GM21717 (cell line): ENCODE data around the gene PHLDB3.
"Not testable (repeated sequence)": the region's sequence is repeated elsewhere in the genome, so short reads cannot be mapped to it uniquely, and the experiment has no call there.

Experiments used
- ATAC-seq: cut with Tn5 transposase; IDR thresholded peaks from one replicate; pipeline ENCODE4 v1.9.1; 2021; ENCODE audit warnings: mild to moderate bottlenecking, moderate library complexity; ENCODE audit not compliant: unreplicated experiment

Gene PHLDB3

DNA sequence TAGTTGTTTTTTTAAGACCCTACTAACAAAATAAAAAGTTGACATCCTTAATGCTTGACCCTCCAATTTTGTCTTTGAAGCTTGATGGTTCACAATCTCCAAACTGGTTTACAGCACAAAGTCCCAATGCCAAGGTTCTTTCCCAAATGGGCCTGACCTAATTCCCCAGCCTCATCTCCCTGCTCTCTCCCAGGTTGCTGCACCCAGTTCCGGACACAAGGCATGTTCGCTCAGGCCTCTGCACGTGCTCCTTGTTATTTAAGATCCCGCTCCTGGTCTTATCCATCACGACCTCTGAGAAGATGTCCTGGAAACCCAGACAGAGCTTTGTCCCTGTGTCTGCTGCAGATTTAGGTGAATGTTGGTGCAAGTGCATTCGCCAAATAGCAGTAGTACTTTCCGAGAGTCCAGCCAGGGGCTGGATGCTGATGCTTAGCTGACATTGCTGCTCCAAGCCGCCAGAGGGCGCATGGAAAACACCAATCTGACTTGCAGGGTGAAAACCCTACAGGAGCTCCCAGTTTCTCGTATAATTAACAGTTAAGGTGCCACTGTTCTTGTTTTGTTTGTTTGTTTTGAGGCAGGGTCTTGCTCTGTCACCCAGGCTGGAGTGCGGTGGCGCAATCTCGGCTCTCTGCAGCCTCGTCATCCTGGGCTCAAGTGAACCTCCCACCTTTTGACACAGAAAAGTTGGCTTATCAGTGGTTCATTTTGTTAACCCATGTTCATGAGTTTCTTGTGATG, 57.6 kb downstream of the PHLDB3 start:
- ATAC-seq = no peak

DNA sequence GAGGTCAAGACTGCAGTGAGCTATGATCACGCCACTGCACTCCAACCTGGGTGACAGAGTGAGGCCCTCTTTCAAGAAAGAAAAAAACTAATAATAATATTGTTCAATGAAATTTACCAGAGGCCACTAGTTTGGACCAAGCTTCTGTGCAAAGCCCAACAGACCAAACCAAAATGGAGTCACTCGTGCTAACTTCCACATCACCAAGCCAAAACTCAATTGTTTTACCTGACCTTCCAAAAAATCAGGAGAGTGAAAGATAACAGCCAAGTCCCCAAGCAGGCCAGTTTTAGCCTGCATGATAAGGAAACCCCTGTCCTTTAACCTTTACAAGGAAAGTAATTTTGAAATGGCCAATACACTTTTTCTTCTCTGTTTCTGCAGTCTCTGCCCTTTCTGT, 59.1 kb downstream of the PHLDB3 start:
- no peak for ATAC-seq

DNA sequence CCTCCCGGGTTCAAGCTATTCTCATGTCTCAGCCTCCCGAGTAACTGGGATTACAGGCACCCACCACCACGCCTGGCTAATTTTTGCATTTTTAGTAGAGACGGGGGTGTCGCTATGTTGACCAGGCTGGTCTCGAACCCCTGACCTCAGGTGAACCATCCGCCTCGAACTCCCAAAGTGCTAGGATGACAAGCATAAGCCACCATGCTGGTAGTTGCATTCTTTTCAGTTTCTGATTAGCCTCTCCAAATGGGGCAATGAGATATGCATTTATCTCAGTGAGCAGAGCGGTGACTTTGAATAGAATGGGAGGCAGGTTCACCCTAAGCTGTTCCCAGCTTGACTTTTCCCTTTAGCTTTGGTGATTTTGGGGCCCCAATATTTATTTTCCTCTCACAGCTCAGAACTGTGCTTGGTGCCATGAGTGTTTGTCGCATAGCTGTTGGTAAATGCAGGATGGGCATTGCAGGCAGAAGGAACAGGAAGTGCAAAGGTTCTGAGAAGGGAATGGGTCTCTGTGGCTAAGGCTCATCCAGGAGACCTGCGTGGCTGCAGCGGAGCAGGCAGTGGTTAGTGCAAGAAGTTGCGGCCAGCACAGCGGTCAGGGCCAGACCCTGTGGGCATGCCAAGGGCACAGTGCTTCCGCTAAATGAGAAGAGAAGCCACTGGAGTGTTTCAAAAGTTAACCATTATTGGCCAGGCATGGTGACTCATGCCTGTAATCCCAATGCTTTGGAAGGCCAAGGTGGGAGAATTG, 59.8 kb downstream of the PHLDB3 start:
- ATAC-seq = no peak

DNA sequence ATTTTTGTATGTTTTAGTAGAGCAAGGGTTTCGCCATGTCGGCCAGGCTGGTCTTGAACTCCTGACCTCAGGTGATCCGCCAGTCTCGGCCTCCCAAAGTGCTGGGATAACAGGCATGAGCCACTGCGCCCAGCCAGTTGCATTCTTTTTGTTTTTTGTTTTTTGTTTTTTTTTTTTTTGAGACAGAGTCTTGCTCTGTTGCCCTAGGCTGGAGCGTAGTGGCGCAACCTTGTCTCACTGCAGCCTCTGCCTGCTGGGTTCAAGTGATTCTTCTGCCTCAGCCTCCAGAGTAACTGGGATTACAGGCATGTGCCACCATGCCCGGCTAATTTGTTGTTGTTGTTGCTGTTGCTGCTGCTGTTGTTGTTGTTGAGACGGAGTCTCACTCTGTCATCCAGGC, 60.5 kb downstream of the PHLDB3 start:
- ATAC-seq = not testable (repeated sequence)

DNA sequence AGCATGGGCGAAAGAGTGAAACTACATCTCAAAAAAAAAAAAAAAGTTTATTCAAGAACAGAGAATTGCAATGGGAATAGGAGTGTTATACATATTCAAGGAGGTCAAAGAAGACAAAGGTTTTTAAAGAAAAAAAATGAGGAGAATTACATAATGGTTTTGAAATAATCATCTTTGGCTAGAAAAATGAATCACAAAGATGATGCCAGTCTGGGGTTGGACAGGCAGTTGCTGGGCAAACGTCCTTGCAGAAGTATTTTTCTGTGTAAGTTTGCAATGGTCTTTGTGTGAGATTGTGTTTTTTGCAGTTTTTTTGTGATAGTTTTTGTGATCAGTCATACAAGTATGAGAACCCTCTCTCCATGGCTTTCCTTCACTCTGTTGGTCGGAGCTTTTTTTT, 62.8 kb downstream of the PHLDB3 start:
- no peak for ATAC-seq

DNA sequence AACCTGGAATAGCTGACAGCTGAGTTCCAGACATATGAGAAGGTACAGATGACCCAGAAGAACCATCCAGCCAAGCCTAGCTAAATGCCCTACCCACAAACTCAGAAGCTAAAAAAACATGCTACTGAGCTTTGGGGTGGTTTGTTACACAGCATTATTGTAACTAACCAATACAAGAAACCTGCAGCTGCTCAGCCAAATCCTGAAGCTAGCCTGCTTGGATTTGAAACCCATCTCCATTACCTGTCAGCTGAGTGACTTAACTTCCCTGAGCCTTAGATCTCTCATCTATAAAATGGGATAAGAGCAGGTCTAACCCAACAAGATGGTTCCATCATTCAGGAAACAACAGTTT, 64.9 kb downstream of the PHLDB3 start:
- no peak for ATAC-seq

DNA sequence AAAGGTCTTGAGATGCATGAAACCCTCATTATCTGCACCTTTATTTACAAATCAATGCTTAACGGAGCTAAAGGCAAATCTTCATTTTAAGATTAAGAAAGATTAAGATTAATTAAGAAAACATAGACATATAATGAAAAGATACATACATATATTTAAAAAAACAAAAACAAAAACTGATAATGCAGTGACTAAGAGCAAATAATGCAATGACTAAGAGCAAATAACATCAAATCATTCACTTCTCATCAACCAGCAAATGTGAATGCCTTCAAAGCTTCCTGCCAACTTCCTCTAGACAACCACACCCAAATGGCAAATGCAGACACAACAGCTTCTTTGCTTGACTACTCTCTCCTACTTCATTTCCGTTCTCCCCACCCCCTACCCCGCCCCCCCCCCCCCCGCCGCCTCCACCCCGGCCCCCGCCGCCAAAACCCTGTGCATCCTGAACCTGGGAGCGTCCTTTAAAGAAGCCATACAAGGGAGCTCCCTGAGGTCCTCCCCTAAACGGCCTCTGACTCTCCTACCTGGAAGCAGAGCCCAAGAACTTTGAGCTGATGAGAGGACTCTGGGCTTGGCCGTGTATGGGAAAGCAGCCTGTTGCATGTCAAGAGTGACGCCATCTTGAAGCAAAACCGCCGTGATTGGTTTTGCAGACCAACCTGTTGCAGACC, 65.4 kb downstream of the PHLDB3 start:
- no peak for ATAC-seq

DNA sequence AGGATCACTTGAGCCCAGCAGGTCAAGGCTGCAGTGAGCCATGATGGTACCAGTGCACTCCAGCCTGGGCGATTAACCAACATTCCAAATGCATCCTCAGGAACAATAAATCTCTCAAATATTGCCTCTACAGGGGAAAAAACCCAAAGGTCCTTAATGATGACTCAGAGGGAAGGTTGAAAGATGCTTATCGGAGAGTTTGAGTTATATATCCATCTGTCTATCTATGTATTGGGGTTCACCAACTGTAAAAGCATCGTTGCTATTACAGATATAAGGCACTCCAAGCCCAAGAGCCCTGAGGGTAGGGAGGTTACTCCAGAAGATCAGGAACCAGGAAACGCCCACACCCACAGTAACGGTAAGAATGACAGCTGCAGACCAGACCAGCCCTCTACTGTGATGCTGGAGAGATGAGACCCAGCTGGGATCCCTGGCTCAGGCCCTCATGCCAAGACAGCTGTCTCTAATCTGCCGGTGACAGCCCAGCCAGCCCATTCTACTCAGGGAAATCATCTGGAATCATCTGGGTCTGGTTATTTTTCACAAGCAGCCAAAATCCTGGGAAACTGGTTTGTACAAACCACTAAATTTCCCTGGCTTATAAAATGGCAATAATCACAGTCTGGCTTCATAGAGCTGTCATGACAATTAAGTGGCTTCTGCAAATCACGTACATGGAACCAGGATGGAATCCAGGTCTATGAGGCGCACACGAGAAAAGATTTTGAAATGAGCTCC, 66.1 kb downstream of the PHLDB3 start:
- ATAC-seq = no peak

DNA sequence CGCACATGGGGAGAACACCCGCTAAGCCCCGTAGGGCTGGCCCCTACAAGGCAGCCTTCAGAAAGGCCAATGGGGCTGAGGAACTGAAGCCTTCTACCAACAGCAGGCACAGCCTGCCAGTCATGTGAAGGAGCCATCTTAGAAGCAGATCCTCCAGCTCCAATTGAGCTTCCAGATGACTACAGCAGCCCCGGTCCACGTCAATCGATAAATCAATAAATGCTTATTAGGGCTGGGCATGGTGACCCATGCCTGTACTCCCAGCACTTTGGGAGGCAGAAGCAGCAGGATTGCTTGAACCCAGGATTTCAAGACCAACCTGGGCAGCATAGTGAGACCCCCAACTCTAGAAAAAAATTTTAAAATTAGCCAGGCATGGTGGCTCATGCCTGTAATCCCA, 66.8 kb downstream of the PHLDB3 start:
- ATAC-seq = no peak

DNA sequence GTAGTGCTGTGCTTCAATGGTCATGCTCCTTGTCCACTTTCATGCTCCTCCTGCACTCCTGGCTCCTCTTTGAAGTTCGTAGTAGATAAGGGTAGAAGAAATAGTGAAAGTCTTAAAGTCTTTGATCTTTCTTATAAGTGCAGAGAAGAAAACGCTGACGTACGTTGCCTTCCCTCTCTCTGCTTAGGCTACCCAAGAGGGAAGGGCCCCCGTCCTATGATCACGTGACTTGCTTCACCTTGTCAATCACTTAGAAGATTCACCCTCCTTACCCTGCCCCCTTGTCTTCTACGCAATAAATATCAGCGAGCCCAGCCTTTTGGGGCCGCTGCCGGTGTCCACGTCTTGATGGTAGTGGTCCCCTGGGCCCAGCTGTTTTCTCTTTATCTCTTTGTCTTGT, 67.3 kb downstream of the PHLDB3 start:
- ATAC-seq = not testable (repeated sequence)

DNA sequence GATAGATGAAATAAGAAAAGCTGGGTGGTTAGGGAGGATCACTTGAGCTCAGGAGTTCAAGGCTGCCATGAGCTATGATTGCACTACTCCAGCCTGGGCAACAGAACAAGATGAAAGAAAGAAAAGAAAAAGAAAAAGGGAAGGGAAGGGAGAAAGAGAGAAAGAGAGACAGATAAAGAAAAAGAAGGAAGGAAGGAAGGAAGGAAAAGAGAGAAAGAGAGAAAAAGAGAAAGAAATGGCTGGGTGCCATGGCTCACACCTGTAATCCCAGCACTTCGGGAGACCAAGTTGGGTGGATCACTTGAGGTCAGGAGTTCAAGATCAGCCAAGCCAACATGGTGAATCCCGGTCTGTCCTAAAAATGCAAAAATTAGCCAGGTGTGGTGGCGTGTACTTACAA, 68.8 kb downstream of the PHLDB3 start:
- no peak for ATAC-seq

DNA sequence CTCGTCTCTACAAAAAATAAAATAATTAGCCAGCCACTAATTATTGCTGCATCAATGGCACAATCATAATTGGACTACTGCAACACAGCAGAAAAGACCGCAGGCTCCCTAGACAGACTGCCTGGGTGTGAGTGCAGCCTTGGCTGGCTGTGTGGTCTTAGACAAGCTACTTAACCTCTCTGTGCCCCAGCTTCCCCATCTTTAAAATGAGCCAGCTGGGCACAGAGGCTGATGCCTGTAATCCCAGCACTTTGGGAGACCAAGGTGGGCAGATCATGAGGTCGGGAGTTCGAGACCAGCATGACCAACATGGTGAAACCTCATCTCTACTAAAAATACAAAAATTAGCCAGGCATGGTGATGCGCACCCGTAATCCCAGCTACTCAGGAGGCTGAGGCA, 70.9 kb downstream of the PHLDB3 start:
- ATAC-seq = no peak

DNA sequence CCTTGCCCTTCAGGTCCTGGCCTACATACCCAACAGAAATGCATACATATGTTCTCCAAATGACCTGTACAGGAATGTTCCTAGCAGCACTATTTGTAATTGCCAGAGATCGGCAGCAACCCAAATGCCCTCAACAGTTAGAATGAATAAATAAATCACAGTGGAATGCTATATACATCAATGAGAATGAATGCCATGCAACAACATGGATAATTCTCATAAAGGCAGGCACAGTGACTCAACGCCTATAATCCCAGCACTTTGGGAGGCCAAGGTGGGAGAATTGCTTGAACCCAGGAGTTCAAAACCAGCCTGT, 71.2 kb downstream of the PHLDB3 start:
- ATAC-seq = no peak

DNA sequence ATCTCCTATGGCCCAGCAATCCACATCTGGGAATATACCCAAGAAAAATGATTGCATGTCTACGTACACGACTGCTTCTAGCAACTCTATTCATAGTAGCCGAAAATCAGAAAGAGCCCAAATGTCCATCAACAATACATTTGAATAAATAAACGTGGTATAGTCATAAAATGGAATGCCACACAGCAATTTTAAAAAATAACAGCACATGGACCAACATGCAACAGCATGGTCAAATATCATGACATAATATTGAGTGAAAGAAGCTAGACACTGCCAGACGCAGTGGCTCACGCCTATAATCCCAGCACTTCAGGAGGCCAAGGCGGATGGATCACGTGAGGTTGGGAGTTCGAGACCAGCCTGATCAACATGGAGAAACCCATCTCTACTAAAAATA, 73.6 kb downstream of the PHLDB3 start:
- ATAC-seq = no peak

DNA sequence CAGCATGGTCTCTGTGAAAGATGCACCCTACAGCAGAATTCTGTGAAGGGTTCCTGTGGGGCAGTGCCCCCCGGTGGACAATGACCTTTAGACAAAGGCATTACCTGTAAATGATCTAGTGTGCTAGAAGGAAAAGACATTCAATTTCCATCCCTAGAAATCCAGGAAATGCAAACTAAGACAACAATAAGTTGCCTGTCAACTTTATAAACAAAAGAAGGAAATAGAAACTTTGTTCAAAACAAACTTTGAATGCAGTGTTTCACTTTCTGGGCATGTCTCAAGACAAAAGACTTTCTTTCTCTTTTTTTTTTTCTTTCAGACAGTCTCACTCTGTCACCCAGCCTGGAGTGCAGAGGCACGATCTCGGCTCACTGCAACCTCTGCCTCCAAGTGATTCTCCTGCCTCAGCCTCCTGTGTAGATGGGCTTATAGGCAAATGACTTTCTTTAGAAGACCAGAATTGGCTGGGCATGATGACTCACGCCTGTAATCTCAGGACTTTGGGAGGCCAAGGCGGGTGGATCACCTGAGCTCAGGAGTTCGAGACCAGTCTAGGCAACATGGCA, 74.3 kb downstream of the PHLDB3 start:
- no peak for ATAC-seq

DNA sequence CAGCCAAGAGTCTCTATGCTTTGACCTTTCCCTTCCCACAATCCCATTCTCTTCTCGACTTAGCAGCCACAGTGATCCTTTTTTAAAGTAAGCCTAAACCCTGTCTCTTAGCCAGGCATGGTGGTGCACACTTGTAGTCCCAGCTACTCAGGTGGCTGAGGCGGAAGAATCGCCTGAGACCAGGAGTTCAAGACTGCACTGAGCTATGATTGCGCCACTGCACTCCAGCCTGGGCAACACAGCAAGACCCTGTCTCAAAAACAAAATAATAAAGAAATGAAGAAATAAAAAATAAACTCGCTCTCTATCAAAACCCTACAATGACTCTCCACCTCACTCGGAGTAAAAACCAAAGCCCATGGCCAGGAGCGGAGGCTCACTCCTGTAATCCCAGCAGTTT, 75.2 kb downstream of the PHLDB3 start:
- ATAC-seq = no peak

DNA sequence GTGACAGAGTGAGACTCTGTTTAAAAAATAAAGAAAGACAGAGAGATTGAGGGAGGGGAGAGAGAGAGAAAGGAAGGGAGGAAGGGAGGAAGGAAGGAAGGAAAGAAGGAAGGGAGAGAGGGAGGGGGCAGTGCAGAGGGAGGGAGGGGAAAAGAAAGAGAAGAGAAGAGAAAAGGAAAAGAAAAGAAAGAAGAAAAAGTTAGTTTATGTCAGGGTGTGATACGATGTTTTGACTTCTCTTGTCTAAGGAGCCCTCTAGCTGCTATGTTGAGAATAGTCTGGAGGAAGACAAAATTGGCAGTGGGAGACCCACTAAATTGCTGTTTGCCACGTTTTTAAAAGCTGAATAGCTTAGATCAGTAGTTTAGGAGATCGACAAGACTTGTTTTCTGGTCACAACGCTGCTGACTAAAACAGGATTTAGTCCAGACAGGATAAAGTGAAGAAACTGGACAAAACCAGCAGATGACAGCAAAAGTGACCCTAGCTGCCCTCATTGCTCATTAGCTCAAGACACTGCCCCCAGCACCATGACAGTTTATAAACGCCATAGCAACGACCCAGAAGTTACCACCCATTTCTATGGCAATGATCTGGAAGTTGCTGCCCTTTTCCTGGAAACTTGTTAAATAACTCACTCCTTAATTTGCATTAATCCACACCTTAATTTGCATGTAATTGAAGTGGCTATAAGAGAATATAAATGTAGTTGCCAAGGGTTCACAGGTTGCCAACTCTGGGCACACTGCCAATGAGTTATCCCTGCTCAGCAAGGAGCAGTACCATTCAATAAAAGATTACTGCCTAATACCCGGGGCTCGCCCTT, 78.8 kb downstream of the PHLDB3 start:
- ATAC-seq = no peak
